Heart right ventricle (tissue), 16 donors: ENCODE measurements around the gene CRHR1. TPM values are rescaled to one million over a fixed set of nuclear protein-coding genes. Genes with fewer than 3 reads are reported as not detected.

Source experiments
- ATAC-seq, 8 donors: fragments of 200-7000 bp; cut with Tn5 transposase; one replicate each; pipeline ENCODE4 v1.9.1; 2020; ENCODE audit warnings: mild to moderate bottlenecking in 8 of 8, moderate library complexity in 8 of 8, moderate number of reproducible peaks in 1 of 8
- DNase-seq, 2 donors: peaks; one replicate each; pipeline ENCODE4 v3.0.0-alpha.2; 2020
- H3K27ac ChIP-seq, 10 donors: fragments of 200-600 bp; sonication (generic) in 2 of 10; one replicate each; pipeline versions ENCODE4 v1.5.0 to v1.8.0; 2020 to 2022; ENCODE audit warnings: mild to moderate bottlenecking in 3 of 10
- H3K27me3 ChIP-seq, 7 donors: fragments of 200-600 bp; one replicate each; pipeline ENCODE4 v1.8.0; 2021 to 2022; ENCODE audit warnings: mild to moderate bottlenecking in 2 of 7
- H3K36me3 ChIP-seq, 9 donors: fragments of 200-600 bp; sonication (generic) in 1 of 9; one replicate each; pipeline versions ENCODE4 v1.5.0 to v1.8.0; 2020 to 2022; ENCODE audit warnings: mild to moderate bottlenecking in 2 of 9
- H3K4me1 ChIP-seq, 9 donors: fragments of 200-600 bp; sonication (generic) in 1 of 9; one replicate each; pipeline versions ENCODE4 v1.5.0 to v1.8.0; 2020 to 2022; ENCODE audit warnings: mild to moderate bottlenecking in 4 of 9
- H3K4me3 ChIP-seq, 10 donors: fragments of 200-600 bp; sonication (generic) in 2 of 10; one replicate each; pipeline versions ENCODE4 v1.5.0 to v1.8.0; 2020 to 2022; ENCODE audit warnings: mild to moderate bottlenecking in 7 of 10, moderate library complexity in 2 of 10
- H3K9me3 ChIP-seq, 11 donors: fragments of 200-600 bp in 10 of 11; sonication (generic) in 2 of 11; one replicate each; pipeline versions ENCODE4 v1.5.0 to v1.8.0; 2013 to 2022; ENCODE audit warnings: mild to moderate bottlenecking in 2 of 11, control low read depth in 1 of 11, moderate library complexity in 1 of 11
- WGBS, 2 donors: extraction: QIAGEN DNeasy Blood & Tissue Kit; methylation state at CpG; one replicate each; pipeline ENCODE4 v1.1.7; 2013; ENCODE audit warnings: inconsistent platforms in 1 of 2; 5-methylcytosine and 5-hydroxymethylcytosine counted together
- intact Hi-C, 10 donors: fragments of 100-400 bp; cut with DNase I; formaldehyde crosslinking; loops; one replicate each; pipeline versions ENCODE4 v1.11.1 to v1.14.2; 2022
- polyA plus RNA-seq, 2 donors: library from polyadenylated mRNA; stranded (reverse); fragments of 200-250 nt; gene quantifications; one replicate each; pipeline ENCODE4 v1.2.3, GENCODE V29; 2013
- total RNA-seq, 10 donors: library from RNA; stranded (reverse); fragmentation: NEBNext Ultra II Directional in 3 of 10; extraction: Animal tissue kit (Norgen Biotek cat#: 25700) in 3 of 10; gene quantifications; one replicate each; pipeline versions ENCODE4 v1.2.1 to v1.2.4, GENCODE V29; 2021 to 2023
- TF ChIP-seq, protein P1 (sequence below), 9 donors: fragments of 200-600 bp; sonication (generic) in 2 of 9; IDR thresholded peaks; one replicate each; pipeline versions ENCODE4 v1.5.0 to v1.8.0; 2021 to 2022; ENCODE audit warnings: antibody characterized with exemption in 9 of 9, mild to moderate bottlenecking in 5 of 9, moderate library complexity in 1 of 9
- donor health status: Arrhythmogenic right ventricular cardiomyopathy.
- donor health status: ischemic (EF 13 %, LVEDD 7.1; RV severe dilation, severe dysfunction).
- donor health status: healthy with polysubstance abuse.
- donor health status: DM: no; HTN: yes; CAD: no.
- donor health status: DM: no; HTN: no; CAD: no.
- donor health status: ischemic (EF 25% LVEDD 6.9; RV normal size, moderate dysfunction).
- donor health status: ischemic (EF 25% LVEDD 5.7; RV mildly dilated, moderate dysfunction).
- donor health status: healthy.
- donor health status: DM: yes; HTN: yes; CAD: no.
- donor health status: Ischemic cardiomyopathy.
- donor health status: ischemic (EF 35%, LVEDD 5.7; RV mildly dilated, moderate dysfunction).
- donor health status: nonischemic (EF 11% LVEDD 7.7; RV severe dilation, severe dysfunction).
- donor health status: DM: yes; HTN: yes; CAD: no.
- donor health status: PGD.
- donor health status: ischemic (EF 29% LVEDD 5.4; RV normal size, mild dysfunction).
- donor health status: nonischemic (EF 23%, LVEDD 6.1; RV moderate dilation, normal function).

CRHR1 gene
- total and polyA plus RNA-seq, 12 donors: 0.30 to 0.63 TPM; not detected in 10

DNA sequence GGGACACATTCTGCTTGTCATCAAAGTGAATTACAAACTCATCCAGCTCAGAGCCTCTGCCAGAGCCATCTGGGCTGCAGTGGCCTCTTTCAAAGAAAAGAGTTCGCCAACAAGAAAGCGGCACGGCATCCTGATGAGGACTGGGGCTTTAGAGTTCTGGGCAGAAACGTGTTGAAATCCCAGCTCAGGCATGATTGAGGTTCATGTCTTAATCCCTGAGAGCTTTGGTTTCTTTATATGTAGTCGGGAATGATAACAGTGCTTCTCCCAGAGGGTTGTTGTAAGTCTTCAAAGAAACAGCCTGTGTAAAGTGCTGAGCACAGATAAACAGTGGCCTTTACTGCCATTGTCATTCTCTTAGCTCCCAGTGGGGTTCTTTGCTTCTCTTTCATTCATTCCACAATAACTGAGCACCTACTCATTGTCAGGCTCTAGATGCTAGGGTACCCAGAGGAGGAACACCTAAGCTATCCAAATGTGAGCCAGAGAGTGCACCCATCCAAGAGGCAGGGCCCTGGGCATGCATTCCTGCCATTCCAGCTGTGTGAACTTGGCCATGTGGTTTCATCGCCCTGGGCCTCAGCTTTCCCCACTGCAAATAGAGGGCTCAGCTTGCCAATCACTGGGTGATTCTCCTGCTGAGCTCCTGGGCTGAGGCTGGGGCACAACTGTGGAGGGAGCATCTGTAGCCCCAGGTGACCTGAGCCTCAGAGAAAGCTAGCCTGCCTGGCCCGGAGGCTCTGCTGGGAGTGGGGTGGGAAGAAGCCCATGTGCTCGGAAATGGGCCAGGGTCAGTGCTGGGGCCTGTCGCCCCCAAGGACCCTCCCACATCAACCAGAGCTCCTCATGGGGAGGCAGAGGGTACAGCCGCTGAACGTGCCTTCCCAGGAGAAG lies 38.3 kb upstream of the CRHR1 start:
- H3K27me3 ChIP-seq: peaks cover 0 to 52% (median 5%) of the 10 kb centered on the region in 7 donors
- DNase-seq (no peak), ATAC-seq (no peak)
- H3K4me1 ChIP-seq: peaks cover 0 to 4% (median 0%) of the 10 kb centered on the region in 9 donors
- TF ChIP-seq, protein P1, sequence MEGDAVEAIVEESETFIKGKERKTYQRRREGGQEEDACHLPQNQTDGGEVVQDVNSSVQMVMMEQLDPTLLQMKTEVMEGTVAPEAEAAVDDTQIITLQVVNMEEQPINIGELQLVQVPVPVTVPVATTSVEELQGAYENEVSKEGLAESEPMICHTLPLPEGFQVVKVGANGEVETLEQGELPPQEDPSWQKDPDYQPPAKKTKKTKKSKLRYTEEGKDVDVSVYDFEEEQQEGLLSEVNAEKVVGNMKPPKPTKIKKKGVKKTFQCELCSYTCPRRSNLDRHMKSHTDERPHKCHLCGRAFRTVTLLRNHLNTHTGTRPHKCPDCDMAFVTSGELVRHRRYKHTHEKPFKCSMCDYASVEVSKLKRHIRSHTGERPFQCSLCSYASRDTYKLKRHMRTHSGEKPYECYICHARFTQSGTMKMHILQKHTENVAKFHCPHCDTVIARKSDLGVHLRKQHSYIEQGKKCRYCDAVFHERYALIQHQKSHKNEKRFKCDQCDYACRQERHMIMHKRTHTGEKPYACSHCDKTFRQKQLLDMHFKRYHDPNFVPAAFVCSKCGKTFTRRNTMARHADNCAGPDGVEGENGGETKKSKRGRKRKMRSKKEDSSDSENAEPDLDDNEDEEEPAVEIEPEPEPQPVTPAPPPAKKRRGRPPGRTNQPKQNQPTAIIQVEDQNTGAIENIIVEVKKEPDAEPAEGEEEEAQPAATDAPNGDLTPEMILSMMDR (IDR thresholded peaks at IDR 0.05): no peak
- H3K4me3 ChIP-seq: no peak overlapping the region
- H3K27ac ChIP-seq: no peak overlapping the region
- no peaks in the 10 kb centered on the region for H3K9me3 ChIP-seq
- intact Hi-C loops: no loop called here
- 50 to 53% methylated on average over 11 of the region's 11 CpGs for WGBS, 2 donors
- no peaks in the 10 kb centered on the region for H3K36me3 ChIP-seq

DNA sequence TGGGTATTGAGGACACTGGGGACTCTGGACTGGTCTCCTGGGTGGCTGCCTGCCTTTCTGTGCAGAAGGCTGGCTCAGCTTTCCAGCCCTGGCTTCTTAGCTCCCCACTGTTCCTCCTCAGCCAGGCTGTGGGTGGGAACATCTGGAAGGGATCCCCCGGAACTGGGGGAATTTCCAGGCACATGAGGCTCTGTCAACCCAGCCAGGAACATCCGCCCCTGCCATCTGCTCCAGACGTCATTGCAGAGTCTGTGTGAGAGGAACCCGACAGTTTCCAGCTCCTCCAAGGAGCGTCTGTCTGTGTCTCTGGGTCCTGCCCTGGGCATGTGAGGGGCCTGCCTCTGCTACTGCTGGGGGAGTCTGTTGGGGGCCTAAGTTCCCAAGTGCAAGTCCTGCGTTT lies 36.2 kb upstream of the CRHR1 start:
- no peaks in the 10 kb centered on the region for H3K36me3 ChIP-seq
- intact Hi-C loops: no loop called here
- TF ChIP-seq, protein P1 (IDR thresholded peaks at IDR 0.05): no peak
- H3K27me3 ChIP-seq: peaks cover 0 to 55% (median 14%) of the 10 kb centered on the region in 7 donors
- no peak for DNase-seq
- no peaks in the 10 kb centered on the region for H3K9me3 ChIP-seq
- no peak overlapping the region for H3K4me3 ChIP-seq
- 32 to 50% methylated on average over 6 of the region's 6 CpGs for WGBS, 2 donors
- H3K4me1 ChIP-seq: no peaks in the 10 kb centered on the region
- no peak for ATAC-seq
- H3K27ac ChIP-seq: no peak overlapping the region

DNA sequence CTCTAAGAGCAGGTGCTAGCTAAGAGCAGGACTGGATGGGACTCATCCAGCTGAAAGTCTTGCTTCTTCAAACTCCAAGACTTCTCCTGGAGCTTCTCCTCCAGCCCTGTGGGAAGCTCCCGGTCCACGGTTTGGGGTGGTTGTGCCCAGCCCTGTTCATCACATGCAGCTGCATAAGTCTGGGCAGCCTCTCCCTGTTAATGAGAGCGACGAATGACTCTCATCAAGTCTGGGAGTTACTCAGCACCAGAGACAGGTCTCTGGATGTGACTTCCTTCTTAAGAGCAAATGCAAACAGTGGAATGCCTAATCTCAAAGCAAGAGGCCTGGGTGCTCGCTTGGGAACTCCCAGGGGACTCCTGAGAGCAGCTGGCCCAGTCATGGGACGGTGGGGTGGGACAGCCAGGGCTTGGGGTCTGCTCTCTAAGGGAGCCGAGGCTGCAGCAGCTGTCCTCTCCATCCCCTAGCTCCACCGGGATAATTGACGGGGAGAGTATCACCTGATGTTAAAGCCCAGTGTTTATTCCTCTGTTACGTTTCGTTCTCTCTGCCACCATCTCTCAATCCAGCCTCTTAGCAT lies 35.3 kb upstream of the CRHR1 start:
- H3K27ac ChIP-seq: no peak overlapping the region
- peaks cover 0 to 54% (median 20%) of the 10 kb centered on the region in 7 donors for H3K27me3 ChIP-seq

DNA sequence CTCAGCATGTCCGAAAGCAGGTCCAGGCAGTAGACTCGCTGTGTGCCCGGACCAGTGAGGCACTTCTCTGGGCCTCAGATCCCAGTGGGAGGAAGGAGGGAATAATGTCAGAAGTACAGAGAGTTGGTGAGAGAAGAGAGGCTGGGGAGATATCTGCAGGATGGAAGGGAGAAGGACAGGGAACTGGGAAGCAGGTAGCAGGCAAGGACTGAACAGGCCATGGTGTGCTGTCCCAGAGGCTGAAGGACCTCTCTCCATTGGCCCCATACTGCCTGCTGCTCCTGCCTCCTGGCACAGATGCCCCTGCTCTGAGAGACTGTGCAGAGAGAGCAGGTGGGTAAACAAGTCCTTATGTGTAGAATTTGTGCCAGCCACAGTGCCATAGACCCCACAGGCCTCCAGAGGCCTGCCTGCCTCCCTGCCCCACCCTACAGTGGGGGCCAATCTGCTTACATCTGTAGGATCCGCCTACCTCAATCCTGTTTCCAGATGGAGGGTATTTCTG lies 34.2 kb upstream of the CRHR1 start:
- WGBS, 2 donors: 92 to 93% methylated on average over 4 of the region's 4 CpGs
- intact Hi-C loops: no loop called here
- TF ChIP-seq, protein P1 (IDR thresholded peaks at IDR 0.05): no peak

More for the DNA sequence above, 35.3 kb upstream of the CRHR1 start:
- H3K36me3 ChIP-seq: no peaks in the 10 kb centered on the region
- H3K9me3 ChIP-seq: no peaks in the 10 kb centered on the region
- ATAC-seq: no peak
- no peak overlapping the region for H3K4me3 ChIP-seq
- TF ChIP-seq, protein P1 (IDR thresholded peaks at IDR 0.05): no peak
- no peaks in the 10 kb centered on the region for H3K4me1 ChIP-seq
- WGBS, 2 donors: 45 to 56% methylated on average over 11 of the region's 11 CpGs
- DNase-seq: no peak
- intact Hi-C loops: no loop called here

More for the DNA sequence above, 34.2 kb upstream of the CRHR1 start:
- no peak for ATAC-seq
- DNase-seq: no peak
- no peaks in the 10 kb centered on the region for H3K36me3 ChIP-seq
- no peak overlapping the region for H3K4me3 ChIP-seq
- H3K27me3 ChIP-seq: peaks cover 0 to 49% (median 23%) of the 10 kb centered on the region in 7 donors
- H3K4me1 ChIP-seq: no peaks in the 10 kb centered on the region
- no peaks in the 10 kb centered on the region for H3K9me3 ChIP-seq
- no peak overlapping the region for H3K27ac ChIP-seq
